ENCODE results near the gene OR10A5. TPM values are rescaled to one million over a fixed set of nuclear protein-coding genes. Genes with fewer than 3 reads are reported as not detected.

The OR10A5 gene
- total and polyA plus RNA-seq, 12 donors = not detected

DNA sequence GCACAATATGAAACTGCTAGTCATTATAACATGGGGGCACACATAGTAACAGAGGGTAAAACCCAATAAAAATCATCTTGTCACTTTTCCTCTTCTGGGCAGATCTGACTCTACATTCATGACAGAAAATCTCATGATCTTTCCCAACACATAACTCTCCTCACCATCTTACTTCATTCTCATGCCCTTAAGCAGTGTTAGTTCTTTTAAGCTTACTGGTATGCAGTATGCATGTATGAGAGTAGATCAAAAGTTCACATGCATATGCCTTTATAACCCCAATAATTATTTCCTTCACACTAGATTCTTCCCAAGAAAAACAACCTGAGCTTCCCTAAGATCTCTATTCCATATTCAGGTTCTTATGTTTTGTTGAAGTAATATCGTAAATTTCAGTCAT, 25.8 kb downstream of the OR10A5 start:
- Histone ChIP-seq H3K36me3 (no peaks in the 10 kb centered on the region), H3K27ac (no peak overlapping the region), H3K4me1 (no peaks in the 10 kb centered on the region), H3K4me3 (no peak overlapping the region), H3K9me3 (no peaks in the 10 kb centered on the region), H3K27me3 (peaks cover 0 to 5% (median 0%) of the 10 kb centered on the region in 7 donors)
- ATAC-seq (no peak), DNase-seq (no peak)
- TF ChIP-seq, protein P1, sequence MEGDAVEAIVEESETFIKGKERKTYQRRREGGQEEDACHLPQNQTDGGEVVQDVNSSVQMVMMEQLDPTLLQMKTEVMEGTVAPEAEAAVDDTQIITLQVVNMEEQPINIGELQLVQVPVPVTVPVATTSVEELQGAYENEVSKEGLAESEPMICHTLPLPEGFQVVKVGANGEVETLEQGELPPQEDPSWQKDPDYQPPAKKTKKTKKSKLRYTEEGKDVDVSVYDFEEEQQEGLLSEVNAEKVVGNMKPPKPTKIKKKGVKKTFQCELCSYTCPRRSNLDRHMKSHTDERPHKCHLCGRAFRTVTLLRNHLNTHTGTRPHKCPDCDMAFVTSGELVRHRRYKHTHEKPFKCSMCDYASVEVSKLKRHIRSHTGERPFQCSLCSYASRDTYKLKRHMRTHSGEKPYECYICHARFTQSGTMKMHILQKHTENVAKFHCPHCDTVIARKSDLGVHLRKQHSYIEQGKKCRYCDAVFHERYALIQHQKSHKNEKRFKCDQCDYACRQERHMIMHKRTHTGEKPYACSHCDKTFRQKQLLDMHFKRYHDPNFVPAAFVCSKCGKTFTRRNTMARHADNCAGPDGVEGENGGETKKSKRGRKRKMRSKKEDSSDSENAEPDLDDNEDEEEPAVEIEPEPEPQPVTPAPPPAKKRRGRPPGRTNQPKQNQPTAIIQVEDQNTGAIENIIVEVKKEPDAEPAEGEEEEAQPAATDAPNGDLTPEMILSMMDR (IDR thresholded peaks at IDR 0.05) = no peak
- intact Hi-C loops (cut with DNase I) = no loop called here
- WGBS, 2 donors = 84 to 91% methylated on average over 1 of the region's 1 CpG

DNA sequence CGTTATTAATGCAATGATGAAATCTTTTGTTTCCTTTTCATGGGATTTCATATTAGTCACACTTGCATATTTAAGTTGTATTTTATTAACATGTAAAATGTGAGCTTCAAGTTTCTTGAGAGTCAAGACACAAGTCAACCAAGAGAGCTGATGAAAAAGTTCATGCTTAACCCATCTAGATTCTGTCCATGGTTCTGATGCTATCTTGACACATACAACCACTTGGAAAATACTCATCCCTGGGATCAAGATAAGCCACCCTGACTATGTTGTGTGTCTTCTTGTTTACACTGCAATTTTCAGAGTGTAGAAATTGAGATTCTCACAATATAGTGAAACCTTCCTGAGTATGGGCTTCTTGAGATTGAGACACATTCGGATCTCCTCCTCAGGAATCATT, 30.3 kb downstream of the OR10A5 start:
- no peak overlapping the region for H3K27ac ChIP-seq
- no peaks in the 10 kb centered on the region for H3K36me3 ChIP-seq
- intact Hi-C loops (cut with DNase I) = no loop called here
- peaks cover 0 to 8% (median 0%) of the 10 kb centered on the region in 11 donors for H3K9me3 ChIP-seq
- TF ChIP-seq, protein P1 (IDR thresholded peaks at IDR 0.05) = no peak
- DNase-seq (no peak), ATAC-seq (no peak)
- 78 to 88% methylated on average over 2 of the region's 2 CpGs for WGBS, 2 donors
- no peak overlapping the region for H3K4me3 ChIP-seq
- no peaks in the 10 kb centered on the region for H3K4me1 ChIP-seq
- peaks cover 0 to 5% (median 0%) of the 10 kb centered on the region in 7 donors for H3K27me3 ChIP-seq

DNA sequence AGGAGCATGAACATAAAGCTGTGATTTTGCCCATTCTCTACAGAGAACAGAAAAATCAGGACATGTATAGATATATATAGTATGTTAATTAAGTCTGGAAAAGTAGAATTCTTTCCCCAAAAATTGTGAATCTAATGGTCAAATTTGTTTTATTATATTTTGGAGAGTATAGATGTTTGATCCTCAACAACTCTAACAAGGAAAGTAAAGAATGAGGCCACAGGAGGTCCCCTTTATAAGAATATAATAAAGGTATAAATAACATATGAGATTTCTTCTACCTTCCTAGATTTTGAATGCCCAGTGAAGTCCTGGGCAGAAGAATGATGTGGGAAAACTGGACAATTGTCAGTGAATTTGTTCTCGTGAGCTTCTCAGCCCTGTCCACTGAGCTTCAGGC, 30.8 kb downstream of the OR10A5 start, which contains the start of gene OR10A4:
Gene OR10A4 (plus strand): TSS at position 301 of the 400 bp plus-strand sequence. CDS start 23 bp downstream, at position 324.
- ATAC-seq (no peak), DNase-seq (no peak)
- no peaks in the 10 kb centered on the region for H3K36me3 ChIP-seq
- H3K27ac ChIP-seq = no peak within 1 kb of the TSS
- no peak within 1 kb of the TSS for H3K4me3 ChIP-seq
- H3K9me3 ChIP-seq = peaks cover 0 to 8% (median 0%) of the 10 kb centered on the region in 11 donors
- H3K27me3 ChIP-seq = peaks cover 0 to 5% (median 0%) of the 10 kb centered on the region in 7 donors
- H3K4me1 ChIP-seq = no peaks in the 10 kb centered on the region
- TF ChIP-seq, protein P1 (IDR thresholded peaks at IDR 0.05) = no peak
- 80 to 96% methylated on average over 1 of the region's 1 CpG for WGBS, 2 donors
- intact Hi-C loops (cut with DNase I) = no loop called here

DNA sequence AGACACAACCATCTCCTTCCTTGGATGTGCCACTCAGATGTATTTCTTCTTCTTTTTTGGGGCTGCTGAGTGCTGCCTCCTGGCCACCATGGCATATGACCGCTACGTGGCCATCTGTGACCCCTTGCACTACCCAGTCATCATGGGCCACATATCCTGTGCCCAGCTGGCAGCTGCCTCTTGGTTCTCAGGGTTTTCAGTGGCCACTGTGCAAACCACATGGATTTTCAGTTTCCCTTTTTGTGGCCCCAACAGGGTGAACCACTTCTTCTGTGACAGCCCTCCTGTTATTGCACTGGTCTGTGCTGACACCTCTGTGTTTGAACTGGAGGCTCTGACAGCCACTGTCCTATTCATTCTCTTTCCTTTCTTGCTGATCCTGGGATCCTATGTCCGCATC, 31.4 kb downstream of the OR10A5 start:
- peaks cover 0 to 8% (median 0%) of the 10 kb centered on the region in 11 donors for H3K9me3 ChIP-seq
- TF ChIP-seq, protein P1 (IDR thresholded peaks at IDR 0.05) = no peak
- H3K27me3 ChIP-seq = peaks cover 0 to 5% (median 0%) of the 10 kb centered on the region in 7 donors
- intact Hi-C loops (cut with DNase I) = no loop called here
- H3K27ac ChIP-seq = no peak overlapping the region
- no peak for ATAC-seq
- no peaks in the 10 kb centered on the region for H3K36me3 ChIP-seq
- H3K4me3 ChIP-seq = no peak overlapping the region
- H3K4me1 ChIP-seq = no peaks in the 10 kb centered on the region
- WGBS, 2 donors = 72 to 88% methylated on average over 3 of the region's 3 CpGs
- DNase-seq = no peak

Data from heart right ventricle (tissue), 16 donors.